Mesendoderm (in vitro differentiated cells): ENCODE results near the gene SUSD2.
A peak's percentile ranks its signal among the peaks of the same experiment; 100 is the strongest.

Experiments used
- DNase-seq: peaks from one replicate; pipeline ENCODE4 v3.0.0; 2013
- H2AK5ac ChIP-seq: 2 replicates; pipeline ENCODE4 v1.6.1; 2013; ENCODE audit warnings: low read length, inconsistent platforms
- H2BK120ac ChIP-seq: 2 replicates; pipeline ENCODE4 v1.6.1; 2013; ENCODE audit warnings: low read depth, mild to moderate bottlenecking, low read length, moderate library complexity, mixed read lengths
- H2BK15ac ChIP-seq: replicated peaks from 2 replicates; pipeline ENCODE4 v1.6.1; 2013; ENCODE audit warnings: low read depth, mild to moderate bottlenecking, moderate library complexity
- H2BK5ac ChIP-seq: 2 replicates; pipeline ENCODE4 v1.6.1; 2013; ENCODE audit warnings: low read length, inconsistent platforms
- H3K18ac ChIP-seq: 2 replicates; pipeline ENCODE4 v1.6.1; 2013; ENCODE audit warnings: mild to moderate bottlenecking, low read length, mixed read lengths
- H3K23ac ChIP-seq: one replicate; pipeline ENCODE4 v1.6.1; 2013; ENCODE audit warnings: low read length
- H3K27ac ChIP-seq: 2 replicates; pipeline ENCODE4 v1.5.1; 2013; ENCODE audit warnings: low read depth, mild to moderate bottlenecking, inconsistent platforms, low read length, moderate library complexity
- H3K27me3 ChIP-seq: 2 replicates; pipeline ENCODE4 v1.6.1; 2013; ENCODE audit warnings: low read length, control low read depth, mild to moderate bottlenecking, inconsistent platforms; ENCODE audit not compliant: insufficient read depth, poor library complexity
- H3K36me3 ChIP-seq: 2 replicates; pipeline ENCODE4 v1.6.1; 2013; ENCODE audit warnings: low read length, inconsistent platforms; ENCODE audit not compliant: control insufficient read depth, insufficient read depth
- H3K4ac ChIP-seq: one replicate; pipeline ENCODE4 v1.6.1; 2013; ENCODE audit warnings: low read depth, mild to moderate bottlenecking, low read length, moderate library complexity
- H3K4me1 ChIP-seq: 2 replicates; pipeline ENCODE4 v1.6.1; 2013; ENCODE audit warnings: low read depth, low read length, inconsistent platforms; ENCODE audit not compliant: control insufficient read depth
- H3K4me2 ChIP-seq: 2 replicates; pipeline ENCODE4 v1.6.1; 2013; ENCODE audit warnings: low read length
- H3K4me3 ChIP-seq: 2 replicates; pipeline ENCODE4 v1.5.1; 2013; ENCODE audit warnings: mild to moderate bottlenecking, low read length
- H3K56ac ChIP-seq: one replicate; pipeline ENCODE4 v1.6.1; 2013; ENCODE audit warnings: low read length
- H3K79me1 ChIP-seq: 2 replicates; pipeline ENCODE4 v1.6.1; 2013; ENCODE audit warnings: low read length, inconsistent platforms
- H3K79me2 ChIP-seq: 2 replicates; pipeline ENCODE4 v1.6.1; 2013; ENCODE audit warnings: mild to moderate bottlenecking, low read length; ENCODE audit not compliant: control insufficient read depth, insufficient read depth
- H3K9ac ChIP-seq: 2 replicates; pipeline ENCODE4 v1.6.1; 2013; ENCODE audit warnings: low read length, inconsistent platforms
- H4K5ac ChIP-seq: one replicate; pipeline ENCODE4 v1.6.1; 2013; ENCODE audit warnings: low read length
- H4K8ac ChIP-seq: one replicate; pipeline ENCODE4 v1.6.1; 2013; ENCODE audit warnings: low read depth, mild to moderate bottlenecking, control low read depth, low read length, moderate library complexity
- WGBS: extraction: QIAGEN DNeasy Blood & Tissue Kit; methylation state at CpG from one replicate; pipeline ENCODE4 v1.1.7; 2013; ENCODE audit warnings: low lambda C conversion rate, missing lambda C conversion rate; ENCODE audit not compliant: insufficient coverage; ENCODE audit errors: extremely low coverage; 5-methylcytosine and 5-hydroxymethylcytosine counted together

Gene SUSD2

GRCh38 chr22:24171822-24172221 is 9.5 kb upstream of the SUSD2 start:
- H3K4me1 ChIP-seq = no peaks in the 10 kb centered on the region
- H3K9ac ChIP-seq = no peak overlapping the region
- H2BK15ac ChIP-seq = no peak overlapping the region
- DNase-seq = no peak
- H2BK120ac ChIP-seq = no peak overlapping the region
- no peak overlapping the region for H2AK5ac ChIP-seq
- no peaks in the 10 kb centered on the region for H3K79me1 ChIP-seq
- H2BK5ac ChIP-seq = no peak overlapping the region
- no peaks in the 10 kb centered on the region for H3K36me3 ChIP-seq
- H3K23ac ChIP-seq = no peak overlapping the region
- no peak overlapping the region for H4K5ac ChIP-seq
- H3K4ac ChIP-seq = no peak overlapping the region
- no peak overlapping the region for H3K18ac ChIP-seq
- no peaks in the 10 kb centered on the region for H3K27me3 ChIP-seq
- H3K4me3 ChIP-seq = no peak overlapping the region
- H3K27ac ChIP-seq = no peak overlapping the region
- no peak overlapping the region for H3K4me2 ChIP-seq
- H3K56ac ChIP-seq = no peak overlapping the region
- H3K79me2 ChIP-seq = no peaks in the 10 kb centered on the region
- H4K8ac ChIP-seq = no peak overlapping the region
- WGBS = no CpG with 5 or more reads among the region's 12 CpGs

DNA sequence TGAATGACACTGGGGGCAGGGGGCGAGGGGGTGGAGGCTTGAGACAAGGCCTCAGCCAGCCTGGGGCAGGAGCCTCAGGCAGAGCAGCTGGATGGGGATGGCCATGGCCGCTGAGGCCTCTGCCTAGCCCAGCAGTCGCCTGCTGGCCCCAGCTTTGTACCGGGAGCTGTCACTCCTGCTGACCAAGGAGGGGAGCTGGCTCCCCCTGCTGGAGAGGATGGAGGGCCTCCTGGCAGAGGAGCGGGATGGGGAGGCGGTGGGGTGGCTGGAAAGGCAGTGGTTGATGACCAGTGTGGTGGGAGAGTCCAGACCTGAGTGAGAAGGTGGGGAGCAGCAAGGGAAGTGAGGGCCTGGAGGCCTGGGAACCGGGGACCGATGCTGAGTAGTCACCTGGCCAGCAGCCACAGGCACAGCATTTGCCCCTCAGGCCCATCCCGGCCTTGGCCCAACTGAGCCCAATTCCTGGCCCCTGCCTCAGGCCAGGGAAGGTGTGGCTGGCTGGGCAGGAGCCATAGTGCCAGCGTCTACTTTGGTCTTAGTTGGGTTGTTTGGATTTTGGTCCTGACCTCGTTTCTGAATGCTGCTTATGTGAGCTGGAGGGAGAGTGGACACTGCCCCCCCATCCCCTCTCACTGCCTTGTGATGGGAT is 6.0 kb upstream of the SUSD2 start:
- Histone ChIP-seq H3K4me1 (no peaks in the 10 kb centered on the region), H2BK15ac (no peak overlapping the region), H3K79me1 (no peaks in the 10 kb centered on the region), H3K36me3 (no peaks in the 10 kb centered on the region), H3K23ac (no peak overlapping the region), H3K4ac (no peak overlapping the region), H4K8ac (no peak overlapping the region), H2BK120ac (no peak overlapping the region), H3K79me2 (no peaks in the 10 kb centered on the region), H3K56ac (no peak overlapping the region), H2BK5ac (no peak overlapping the region), H4K5ac (no peak overlapping the region), H3K4me2 (no peak overlapping the region), H3K27me3 (no peaks in the 10 kb centered on the region), H3K18ac (no peak overlapping the region), H3K9ac (no peak overlapping the region), H3K27ac (no peak overlapping the region), H3K4me3 (no peak overlapping the region), H2AK5ac (no peak overlapping the region)
- no CpG with 5 or more reads among the region's 11 CpGs for WGBS
- peak; percentile 84 for DNase-seq

DNA sequence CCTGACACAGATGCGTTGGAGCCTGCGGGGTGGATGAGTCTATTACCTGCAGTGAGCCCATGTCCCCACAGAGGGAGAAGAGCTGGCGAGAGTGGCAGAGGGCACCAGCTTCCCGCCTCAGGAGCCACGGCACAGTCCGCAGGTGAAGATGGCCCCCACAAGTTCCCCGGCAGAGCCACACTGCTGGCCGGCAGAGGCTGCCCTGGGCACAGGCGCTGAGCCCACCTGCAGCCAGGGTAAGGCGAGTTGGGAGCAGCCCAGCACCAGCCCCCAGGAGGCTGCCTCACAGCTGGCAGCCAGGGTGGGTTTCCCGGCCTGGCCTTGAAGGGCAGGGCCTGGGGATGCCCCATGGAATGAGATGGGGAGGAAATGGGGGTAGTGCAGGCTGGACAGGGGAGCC is 5.2 kb upstream of the SUSD2 start:
- H2BK120ac ChIP-seq = no peak overlapping the region
- H2BK15ac ChIP-seq = no peak overlapping the region
- no peak overlapping the region for H3K23ac ChIP-seq
- no peak for DNase-seq
- H3K36me3 ChIP-seq = no peaks in the 10 kb centered on the region
- no peak overlapping the region for H3K27ac ChIP-seq
- no peak overlapping the region for H3K4ac ChIP-seq
- H2BK5ac ChIP-seq = no peak overlapping the region
- no peak overlapping the region for H3K9ac ChIP-seq
- no peaks in the 10 kb centered on the region for H3K27me3 ChIP-seq
- H2AK5ac ChIP-seq = no peak overlapping the region
- H3K56ac ChIP-seq = no peak overlapping the region
- no peak overlapping the region for H3K4me2 ChIP-seq
- no peak overlapping the region for H3K4me3 ChIP-seq
- H3K4me1 ChIP-seq = no peaks in the 10 kb centered on the region
- no peak overlapping the region for H4K8ac ChIP-seq
- H3K79me1 ChIP-seq = no peaks in the 10 kb centered on the region
- H4K5ac ChIP-seq = no peak overlapping the region
- no peaks in the 10 kb centered on the region for H3K79me2 ChIP-seq
- WGBS = no CpG with 5 or more reads among the region's 11 CpGs
- no peak overlapping the region for H3K18ac ChIP-seq

DNA sequence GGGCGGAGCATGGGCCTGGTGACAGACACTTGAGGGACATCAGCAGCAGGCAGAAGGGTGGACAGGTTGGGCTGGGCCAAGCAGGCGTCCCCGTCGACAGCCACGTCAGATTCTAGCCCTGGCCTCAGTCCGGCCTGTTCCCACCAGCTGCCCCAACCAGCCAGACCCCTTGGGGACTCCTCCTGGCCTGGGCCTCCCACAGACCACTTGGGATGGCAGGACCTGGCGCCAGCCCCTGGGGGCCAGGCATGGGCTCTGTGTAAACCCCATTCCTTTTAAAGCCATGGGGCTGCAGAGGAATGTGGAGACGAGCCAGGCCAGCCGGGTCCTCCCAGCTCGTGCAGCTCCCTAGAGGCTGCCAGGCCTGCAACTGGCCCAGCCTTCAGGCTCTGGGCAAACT is 4.7 kb upstream of the SUSD2 start:
- H3K36me3 ChIP-seq = no peaks in the 10 kb centered on the region
- no peak overlapping the region for H3K23ac ChIP-seq
- H3K4ac ChIP-seq = no peak overlapping the region
- H3K27ac ChIP-seq = no peak overlapping the region
- H3K4me2 ChIP-seq = no peak overlapping the region
- H3K79me1 ChIP-seq = no peaks in the 10 kb centered on the region
- H2BK120ac ChIP-seq = no peak overlapping the region
- H3K4me3 ChIP-seq = no peak overlapping the region
- H2BK15ac ChIP-seq = no peak overlapping the region
- no peak overlapping the region for H3K9ac ChIP-seq
- no peak overlapping the region for H2AK5ac ChIP-seq
- H3K4me1 ChIP-seq = no peaks in the 10 kb centered on the region
- DNase-seq = no peak
- H2BK5ac ChIP-seq = no peak overlapping the region
- H3K27me3 ChIP-seq = no peaks in the 10 kb centered on the region
- no CpG with 5 or more reads among the region's 10 CpGs for WGBS
- no peaks in the 10 kb centered on the region for H3K79me2 ChIP-seq
- no peak overlapping the region for H4K8ac ChIP-seq
- no peak overlapping the region for H4K5ac ChIP-seq
- H3K18ac ChIP-seq = no peak overlapping the region
- no peak overlapping the region for H3K56ac ChIP-seq

GRCh38 chr22:24177045-24177444 is 4.2 kb upstream of the SUSD2 start:
- H4K8ac ChIP-seq = no peak overlapping the region
- no peak overlapping the region for H2BK120ac ChIP-seq
- no peak overlapping the region for H3K27ac ChIP-seq
- H3K56ac ChIP-seq = no peak overlapping the region
- H2AK5ac ChIP-seq = no peak overlapping the region
- WGBS = no CpG with 5 or more reads among the region's 5 CpGs
- no peaks in the 10 kb centered on the region for H3K79me2 ChIP-seq
- no peak overlapping the region for H3K4me2 ChIP-seq
- no peaks in the 10 kb centered on the region for H3K27me3 ChIP-seq
- no peak overlapping the region for H2BK15ac ChIP-seq
- no peak overlapping the region for H4K5ac ChIP-seq
- H3K23ac ChIP-seq = no peak overlapping the region
- no peak for DNase-seq
- H3K79me1 ChIP-seq = no peaks in the 10 kb centered on the region
- H3K4me1 ChIP-seq = no peaks in the 10 kb centered on the region
- H3K4me3 ChIP-seq = no peak overlapping the region
- H3K9ac ChIP-seq = no peak overlapping the region
- H3K18ac ChIP-seq = no peak overlapping the region
- H3K36me3 ChIP-seq = no peaks in the 10 kb centered on the region
- H2BK5ac ChIP-seq = no peak overlapping the region
- H3K4ac ChIP-seq = no peak overlapping the region

DNA sequence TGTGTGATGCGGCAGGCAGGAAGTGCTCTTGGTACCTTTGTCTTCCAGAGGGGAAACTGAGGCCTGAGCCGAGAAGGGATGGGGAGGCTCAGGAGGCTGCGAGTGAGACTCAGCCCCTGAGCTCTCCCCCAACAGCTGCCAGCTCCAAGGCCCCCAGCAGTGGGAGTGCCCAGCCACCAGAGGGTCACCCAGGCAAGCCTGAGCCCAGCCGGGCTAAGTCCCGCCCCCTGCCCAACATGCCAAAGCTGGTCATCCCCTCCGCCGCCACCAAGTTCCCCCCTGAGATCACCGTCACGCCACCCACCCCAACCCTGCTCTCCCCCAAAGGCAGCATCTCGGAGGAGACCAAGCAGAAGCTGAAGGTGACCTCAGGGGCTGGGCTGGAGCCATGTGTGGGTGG is 3.8 kb upstream of the SUSD2 start:
- Histone ChIP-seq H3K4me1 (no peaks in the 10 kb centered on the region), H3K27me3 (no peaks in the 10 kb centered on the region), H4K8ac (no peak overlapping the region), H3K4ac (no peak overlapping the region), H3K56ac (no peak overlapping the region), H3K4me3 (no peak overlapping the region), H3K79me1 (no peaks in the 10 kb centered on the region), H2BK120ac (no peak overlapping the region), H4K5ac (no peak overlapping the region), H3K23ac (no peak overlapping the region), H3K18ac (no peak overlapping the region), H3K9ac (no peak overlapping the region), H2AK5ac (no peak overlapping the region), H3K79me2 (no peaks in the 10 kb centered on the region), H2BK15ac (no peak overlapping the region), H3K36me3 (no peaks in the 10 kb centered on the region), H3K27ac (no peak overlapping the region), H3K4me2 (no peak overlapping the region), H2BK5ac (no peak overlapping the region)
- no peak for DNase-seq
- WGBS = no CpG with 5 or more reads among the region's 10 CpGs
